CD14-positive monocyte (primary cell): ENCODE data around the gene F8. TPM values are rescaled to one million over a fixed set of nuclear protein-coding genes. Genes with fewer than 3 reads are reported as not detected.
"Not testable (repeated sequence)": the region's sequence is repeated elsewhere in the genome, so short reads cannot be mapped to it uniquely, and the experiment has no call there.

ENCODE experiments used
- DNase-seq, 3 donors: peaks; one replicate each; pipeline ENCODE4 v3.0.0-alpha.2; 2011 to 2022
- H2AFZ ChIP-seq: 2 replicates; pipeline ENCODE4 v1.6.0; 2012; ENCODE audit warnings: mild to moderate bottlenecking, low read depth, low read length, inconsistent platforms; ENCODE audit not compliant: insufficient read depth, poor library complexity, severe bottlenecking
- H3K27ac ChIP-seq, 2 donors: 1 replicate in 1 of 2; 2 replicates in 1 of 2; pipeline ENCODE4 v1.5.1; 2012 to 2013; ENCODE audit warnings: low read length in 2 of 2, control low read depth in 1 of 2, inconsistent platforms in 1 of 2, low read depth in 1 of 2, mild to moderate bottlenecking in 1 of 2
- H3K27me3 ChIP-seq, 2 donors: one replicate each; pipeline versions ENCODE4 v1.6.0 to v1.6.1; 2011 to 2013; ENCODE audit warnings: low read length in 2 of 2; ENCODE audit not compliant: control insufficient read depth in 2 of 2, insufficient read depth in 2 of 2
- H3K36me3 ChIP-seq, 2 donors: replicated peaks in 1 of 2; 1 replicate in 1 of 2; 2 replicates in 1 of 2; pipeline versions ENCODE4 v1.5.1 to v1.6.1; 2012 to 2013; ENCODE audit warnings: low read length in 2 of 2, control low read depth in 1 of 2, inconsistent platforms in 1 of 2, mild to moderate bottlenecking in 1 of 2; ENCODE audit not compliant: insufficient read depth in 2 of 2, control insufficient read depth in 1 of 2
- H3K4me1 ChIP-seq, 2 donors: 1 replicate in 1 of 2; 2 replicates in 1 of 2; pipeline versions ENCODE4 v1.5.1 to v1.6.1; 2012 to 2013; ENCODE audit warnings: low read length in 2 of 2, control low read depth in 1 of 2, inconsistent platforms in 1 of 2, mild to moderate bottlenecking in 1 of 2, moderate library complexity in 1 of 2; ENCODE audit not compliant: insufficient read depth in 2 of 2, control insufficient read depth in 1 of 2
- H3K4me2 ChIP-seq: replicated peaks from 2 replicates; pipeline ENCODE3; 2012; ENCODE audit warnings: low read length, moderate library complexity, mild to moderate bottlenecking; ENCODE audit not compliant: poor library complexity, severe bottlenecking; ENCODE audit errors: extremely low read depth
- H3K4me3 ChIP-seq, 3 experiments: fragments of 200-600 bp in 1 of 3; sonication (generic) in 1 of 3; replicated peaks in 1 of 3; 1 replicate in 2 of 3; 2 replicates in 1 of 3; pipeline ENCODE4 v1.5.1; 2011 to 2013; ENCODE audit warnings: low read length in 3 of 3, mild to moderate bottlenecking in 3 of 3, control low read depth in 2 of 3, low read depth in 2 of 3, inconsistent platforms in 1 of 3, moderate library complexity in 1 of 3
- H3K79me2 ChIP-seq: 2 replicates; pipeline ENCODE4 v1.6.0; 2012; ENCODE audit warnings: mild to moderate bottlenecking, control low read depth, inconsistent platforms, low read length, moderate library complexity; ENCODE audit not compliant: insufficient read depth
- H3K9ac ChIP-seq: 2 replicates; pipeline ENCODE4 v1.6.0; 2017; ENCODE audit warnings: low read length, mild to moderate bottlenecking; ENCODE audit not compliant: insufficient read depth, poor library complexity, severe bottlenecking
- H3K9me3 ChIP-seq, 2 donors: replicated peaks in 1 of 2; 1 replicate in 1 of 2; 2 replicates in 1 of 2; pipeline versions ENCODE4 v1.5.1 to v1.6.1; 2012 to 2013; ENCODE audit warnings: low read length in 2 of 2, control low read depth in 1 of 2; ENCODE audit not compliant: control insufficient read depth in 1 of 2, insufficient read depth in 1 of 2
- H4K20me1 ChIP-seq: 2 replicates; pipeline ENCODE4 v1.6.0; 2012; ENCODE audit warnings: mild to moderate bottlenecking, low read length, control low read depth, moderate library complexity; ENCODE audit not compliant: insufficient read depth
- H3K27ac Mint-ChIP-seq, 7 donors: one replicate each; pipeline ENCODE4 v1.8.0; 2020; ENCODE audit warnings: mild to moderate bottlenecking in 7 of 7, mixed read lengths in 7 of 7, moderate library complexity in 6 of 7, inconsistent platforms in 2 of 7
- H3K27me3 Mint-ChIP-seq, 3 donors: one replicate each; pipeline ENCODE4 v1.8.0; 2021 to 2022; ENCODE audit warnings: low read depth in 3 of 3, mild to moderate bottlenecking in 3 of 3, mixed read lengths in 3 of 3, moderate library complexity in 3 of 3, inconsistent platforms in 1 of 3
- H3K36me3 Mint-ChIP-seq, 2 donors: one replicate each; pipeline ENCODE4 v1.8.0; 2020; ENCODE audit warnings: mixed read lengths in 2 of 2, inconsistent platforms in 1 of 2, mild to moderate bottlenecking in 1 of 2
- H3K4me1 Mint-ChIP-seq: one replicate; pipeline ENCODE4 v1.8.0; 2020; ENCODE audit warnings: mild to moderate bottlenecking, mixed read lengths
- H3K4me3 Mint-ChIP-seq, 2 donors: one replicate each; pipeline ENCODE4 v1.8.0; 2020; ENCODE audit warnings: mild to moderate bottlenecking in 2 of 2, mixed read lengths in 2 of 2, moderate library complexity in 1 of 2
- H3K9me3 Mint-ChIP-seq, 7 donors: one replicate each; pipeline ENCODE4 v1.8.0; 2020 to 2022; ENCODE audit warnings: mixed read lengths in 7 of 7, mild to moderate bottlenecking in 6 of 7, moderate library complexity in 6 of 7, inconsistent platforms in 2 of 7
- CTCF ChIP-seq: fragments of 200-600 bp; IDR thresholded peaks from one replicate; pipeline ENCODE4 v1.8.0; 2022; ENCODE audit warnings: antibody characterized with exemption, mild to moderate bottlenecking
- WGBS: methylation state at CpG from one replicate; pipeline ENCODE4 v1.1.5; 2013; ENCODE audit warnings: missing lambda C conversion rate; ENCODE audit not compliant: insufficient coverage; 5-methylcytosine and 5-hydroxymethylcytosine counted together
- intact Hi-C, 2 donors: fragments of 100-400 bp; cut with micrococcal nuclease; formaldehyde crosslinking; loops; one replicate each; pipeline versions ENCODE4 v1.15.0 to v1.15.1; 2023
- polyA plus RNA-seq, 3 donors: library from polyadenylated mRNA; depleted of rRNA in 1 of 3; unstranded in 2 of 3; stranded (reverse) in 1 of 3; fragments of 300-500 nt in 2 of 3; fragments of >200 nt in 1 of 3; fragmentation: Illumina TruSeq in 2 of 3; gene quantifications; 1 replicate in 2 of 3; 2 replicates in 1 of 3; pipeline ENCODE4 v1.2.3, GENCODE V29; 2012 to 2021

The F8 gene
- polyA plus RNA-seq, 3 donors = 1.5 to 4.5 (median 4.3) TPM

- Histone ChIP-seq H2AFZ (no peak overlapping the region), H3K27ac (no peak overlapping the region), H3K27me3 (no peaks in the 10 kb centered on the region), H4K20me1 (no peaks in the 10 kb centered on the region), H3K79me2 (no peaks in the 10 kb centered on the region), H3K4me2 (no peak overlapping the region), H3K36me3 (no peaks in the 10 kb centered on the region), H3K9ac (no peak overlapping the region), H3K4me1 (no peaks in the 10 kb centered on the region), H3K4me3 (no peak overlapping the region), H3K9me3 (no peaks in the 10 kb centered on the region)
- Mint-ChIP-seq H3K36me3 (no peaks in the 10 kb centered on the region), H3K4me3 (no peak overlapping the region), H3K9me3 (no peaks in the 10 kb centered on the region), H3K27ac (no peak overlapping the region), H3K4me1 (peaks cover 2% of the 10 kb centered on the region), H3K27me3 (peaks cover 0 to 2% (median 2%) of the 10 kb centered on the region in 3 donors)
- DNase-seq = no peak
- no peak for TF ChIP-seq CTCF
- no CpG with 5 or more reads among the region's 1 CpG for WGBS
- intact Hi-C loops = no loop called here
Measured at GRCh38 chrX:154892296-154892695, 130.2 kb downstream of the F8 start.

DNA sequence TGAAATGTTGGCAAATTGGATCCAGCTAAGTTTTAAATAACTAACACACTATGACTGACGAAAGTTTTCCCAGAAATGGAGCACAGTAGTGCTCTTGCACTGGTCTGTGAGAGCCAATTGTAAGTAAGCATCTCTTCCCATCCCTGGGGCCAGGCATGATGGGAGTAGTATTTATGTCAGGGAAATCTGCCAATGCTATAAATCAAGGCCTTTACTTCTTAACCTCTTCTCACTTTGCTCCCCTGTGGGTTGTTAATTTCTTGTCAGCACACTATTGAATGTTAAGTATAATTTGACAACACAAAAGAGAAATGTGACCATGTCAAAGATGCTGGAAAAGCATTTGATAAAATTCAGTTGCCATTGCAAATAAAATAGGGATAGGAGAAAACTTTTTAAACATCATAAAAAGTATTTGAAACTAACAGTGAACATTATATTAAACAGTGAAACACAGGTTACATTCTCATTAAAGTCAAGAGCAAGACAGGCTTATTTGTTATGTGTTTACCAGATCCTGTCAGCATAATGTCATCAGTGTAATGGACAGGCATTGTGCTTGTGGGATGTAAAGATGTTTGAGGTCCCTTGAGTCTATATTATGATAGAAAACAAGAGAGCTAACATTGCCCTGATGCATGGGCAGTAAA, 131.4 kb downstream of the F8 start:
- Histone ChIP-seq H4K20me1 (no peaks in the 10 kb centered on the region), H3K4me3 (no peak overlapping the region), H2AFZ (no peak overlapping the region), H3K4me1 (no peaks in the 10 kb centered on the region), H3K9me3 (no peaks in the 10 kb centered on the region), H3K4me2 (no peak overlapping the region), H3K27ac (no peak overlapping the region), H3K79me2 (no peaks in the 10 kb centered on the region), H3K36me3 (no peaks in the 10 kb centered on the region), H3K27me3 (no peaks in the 10 kb centered on the region), H3K9ac (no peak overlapping the region)
- no CpG with 5 or more reads among the region's 1 CpG for WGBS
- Mint-ChIP-seq H3K36me3 (no peaks in the 10 kb centered on the region), H3K4me1 (peaks cover 2% of the 10 kb centered on the region), H3K4me3 (no peak overlapping the region), H3K27me3 (peaks cover 0 to 2% (median 0%) of the 10 kb centered on the region in 3 donors), H3K9me3 (no peaks in the 10 kb centered on the region), H3K27ac (no peak overlapping the region)
- DNase-seq = no peak
- no peak for TF ChIP-seq CTCF
- intact Hi-C loops = no loop called here

DNA sequence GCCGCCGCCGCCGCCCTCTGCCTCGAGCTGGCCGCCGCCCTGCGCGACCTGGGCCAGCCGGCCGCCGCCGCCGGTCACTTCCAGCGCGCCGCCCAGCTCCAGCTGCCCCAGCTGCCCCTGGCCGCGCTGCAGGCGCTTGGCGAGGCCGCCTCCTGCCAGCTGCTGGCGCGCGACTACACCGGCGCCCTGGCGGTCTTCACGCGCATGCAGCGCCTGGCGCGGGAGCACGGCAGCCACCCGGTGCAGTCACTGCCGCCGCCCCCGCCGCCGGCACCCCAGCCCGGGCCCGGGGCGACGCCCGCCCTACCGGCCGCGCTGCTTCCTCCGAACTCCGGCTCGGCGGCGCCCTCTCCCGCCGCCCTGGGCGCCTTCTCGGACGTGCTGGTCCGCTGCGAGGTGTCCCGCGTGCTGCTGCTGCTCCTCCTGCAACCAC, 135.7 kb downstream of the F8 start:
- H3K9me3 Mint-ChIP-seq, H3K79me2 ChIP-seq, H3K9ac ChIP-seq, H3K27ac ChIP-seq, H3K27me3 ChIP-seq, H3K36me3 Mint-ChIP-seq, H3K4me3 Mint-ChIP-seq, H3K4me1 Mint-ChIP-seq, H3K4me1 ChIP-seq, H3K4me3 ChIP-seq, H3K36me3 ChIP-seq, DNase-seq, H3K4me2 ChIP-seq, H3K27me3 Mint-ChIP-seq, H3K27ac Mint-ChIP-seq, H3K9me3 ChIP-seq, intact Hi-C loops, H2AFZ ChIP-seq, H4K20me1 ChIP-seq: not testable (repeated sequence)
- no CpG with 5 or more reads among the region's 62 CpGs for WGBS
